ENCODE results near the gene ARHGAP31.
A peak's percentile ranks its signal among the peaks of the same experiment; 100 is the strongest.

The ARHGAP31 gene

DNA sequence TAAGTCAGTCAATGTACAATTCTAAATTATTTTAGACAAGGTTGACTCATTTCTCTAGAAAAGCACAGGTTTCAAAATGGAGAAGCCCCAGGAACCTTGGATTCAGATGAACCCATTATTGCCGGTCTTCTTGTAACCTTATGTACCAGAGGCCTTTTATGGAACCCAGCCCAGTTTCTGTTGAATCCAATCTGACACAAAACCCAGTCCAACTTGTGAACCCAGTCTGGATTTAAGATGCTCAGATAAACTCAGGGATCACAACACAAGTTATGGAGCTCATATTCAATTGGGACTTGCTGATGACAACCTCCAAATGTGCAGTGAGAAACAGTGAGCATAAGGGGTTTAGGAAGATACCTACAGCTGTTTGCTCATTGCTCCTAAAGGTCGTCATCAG is 37.1 kb upstream of the ARHGAP31 start:
- Histone ChIP-seq H3K36me3 (ENCODE audit: control insufficient read depth, low read length) (no peaks in the 10 kb centered on the region), H3K4me3 (ENCODE audit: low read length) (no peak overlapping the region), H3K9me2 (replicated peaks; ENCODE audit: control insufficient read depth, low read length) (no peaks in the 10 kb centered on the region), H3K9me3 (ENCODE audit: control insufficient read depth, insufficient read depth, low read length) (no peaks in the 10 kb centered on the region), H3K79me2 (ENCODE audit: control insufficient read depth, low read length) (no peaks in the 10 kb centered on the region), H4K20me1 (ENCODE audit: control insufficient read depth, insufficient read depth, low read depth, low read length) (no peaks in the 10 kb centered on the region), H3F3A (ENCODE audit: control insufficient read depth, insufficient read depth) (no peaks in the 10 kb centered on the region), H3K27me3 (ENCODE audit: control insufficient read depth, low read length) (no peaks in the 10 kb centered on the region), H3K4me2 (ENCODE audit: low read length) (no peak overlapping the region), H3K27ac (ENCODE audit: low read depth, low read length) (no peak overlapping the region), H3K4me1 (ENCODE audit: control insufficient read depth, low read length) (peaks cover 17% of the 10 kb centered on the region)
- no peak for TF ChIP-seq EZH2phosphoT487 (IDR thresholded peaks at IDR 0.05; ENCODE audit: borderline replicate concordance, low read length)
- TF ChIP-seq, protein P1, sequence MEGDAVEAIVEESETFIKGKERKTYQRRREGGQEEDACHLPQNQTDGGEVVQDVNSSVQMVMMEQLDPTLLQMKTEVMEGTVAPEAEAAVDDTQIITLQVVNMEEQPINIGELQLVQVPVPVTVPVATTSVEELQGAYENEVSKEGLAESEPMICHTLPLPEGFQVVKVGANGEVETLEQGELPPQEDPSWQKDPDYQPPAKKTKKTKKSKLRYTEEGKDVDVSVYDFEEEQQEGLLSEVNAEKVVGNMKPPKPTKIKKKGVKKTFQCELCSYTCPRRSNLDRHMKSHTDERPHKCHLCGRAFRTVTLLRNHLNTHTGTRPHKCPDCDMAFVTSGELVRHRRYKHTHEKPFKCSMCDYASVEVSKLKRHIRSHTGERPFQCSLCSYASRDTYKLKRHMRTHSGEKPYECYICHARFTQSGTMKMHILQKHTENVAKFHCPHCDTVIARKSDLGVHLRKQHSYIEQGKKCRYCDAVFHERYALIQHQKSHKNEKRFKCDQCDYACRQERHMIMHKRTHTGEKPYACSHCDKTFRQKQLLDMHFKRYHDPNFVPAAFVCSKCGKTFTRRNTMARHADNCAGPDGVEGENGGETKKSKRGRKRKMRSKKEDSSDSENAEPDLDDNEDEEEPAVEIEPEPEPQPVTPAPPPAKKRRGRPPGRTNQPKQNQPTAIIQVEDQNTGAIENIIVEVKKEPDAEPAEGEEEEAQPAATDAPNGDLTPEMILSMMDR (IDR thresholded peaks at IDR 0.05; ENCODE audit: low read depth, low read length, poor library complexity, severe bottlenecking), result no peak

DNA sequence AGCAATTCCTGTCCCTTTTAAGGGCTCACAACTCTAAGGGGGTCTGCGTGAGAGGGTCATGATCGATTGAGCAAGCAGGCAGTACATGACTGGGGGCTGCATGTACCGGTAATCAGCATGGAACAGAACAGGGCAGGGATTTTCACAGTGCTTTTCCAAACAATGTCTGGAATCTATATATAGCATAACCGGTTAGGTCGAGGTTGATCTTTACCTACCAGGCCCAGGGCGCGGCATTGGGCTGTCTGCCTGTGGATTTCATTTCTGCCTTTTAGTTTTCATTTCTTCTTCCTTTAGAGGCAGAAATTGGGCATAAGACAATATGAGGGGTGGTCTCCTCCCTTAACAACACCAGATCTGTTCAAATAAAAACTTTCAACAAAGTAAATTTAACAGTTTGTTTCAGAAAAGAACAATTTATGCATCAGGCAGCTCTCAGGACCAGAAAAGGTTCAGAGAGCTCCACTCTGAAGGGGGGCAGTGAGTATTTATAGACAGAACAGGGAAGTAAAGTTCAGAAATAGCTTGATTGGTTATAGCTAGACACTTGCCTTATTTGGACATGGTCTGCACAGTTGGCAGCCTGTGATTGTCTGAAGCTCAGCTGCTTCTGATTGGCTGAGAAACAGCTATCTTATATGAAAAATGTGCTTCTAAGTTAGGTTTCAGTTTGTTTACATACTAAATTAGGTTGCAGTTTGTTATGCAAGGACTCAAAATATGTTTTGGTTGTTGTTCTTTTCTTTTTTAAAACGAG is 36.4 kb upstream of the ARHGAP31 start:
- Histone ChIP-seq H3K4me3 (ENCODE audit: low read length) (peak overlapping the region; percentile 28; the same call in 1 of the 2 replicates), H3K27ac (ENCODE audit: low read depth, low read length) (no peak overlapping the region), H3K36me3 (ENCODE audit: control insufficient read depth, low read length) (no peaks in the 10 kb centered on the region), H3K27me3 (ENCODE audit: control insufficient read depth, low read length) (no peaks in the 10 kb centered on the region), H3K9me2 (replicated peaks; ENCODE audit: control insufficient read depth, low read length) (no peaks in the 10 kb centered on the region), H3K9me3 (ENCODE audit: control insufficient read depth, insufficient read depth, low read length) (no peaks in the 10 kb centered on the region), H3K4me2 (ENCODE audit: low read length) (0 out of 2 replicates have a peak overlapping the region, but pooled peaks have one; percentile 17), H3K4me1 (ENCODE audit: control insufficient read depth, low read length) (peaks cover 17% of the 10 kb centered on the region), H3F3A (ENCODE audit: control insufficient read depth, insufficient read depth) (no peaks in the 10 kb centered on the region), H4K20me1 (ENCODE audit: control insufficient read depth, insufficient read depth, low read depth, low read length) (no peaks in the 10 kb centered on the region), H3K79me2 (ENCODE audit: control insufficient read depth, low read length) (no peaks in the 10 kb centered on the region)
- TF ChIP-seq, protein P1 (IDR thresholded peaks at IDR 0.05; ENCODE audit: low read depth, low read length, poor library complexity, severe bottlenecking), result no peak

GRCh38 chr3:119258915-119259314 is 35.3 kb upstream of the ARHGAP31 start:
- H3K4me2 ChIP-seq (ENCODE audit: low read length), result peak overlapping the region; percentile 20
- no peak overlapping the region for H3K27ac ChIP-seq (ENCODE audit: low read depth, low read length)
- peaks cover 17% of the 10 kb centered on the region for H3K4me1 ChIP-seq (ENCODE audit: control insufficient read depth, low read length)
- H3K27me3 ChIP-seq (ENCODE audit: control insufficient read depth, low read length), result no peaks in the 10 kb centered on the region
- no peaks in the 10 kb centered on the region for H3K9me2 ChIP-seq (replicated peaks; ENCODE audit: control insufficient read depth, low read length)
- no peaks in the 10 kb centered on the region for H3F3A ChIP-seq (ENCODE audit: control insufficient read depth, insufficient read depth)
- no peak for TF ChIP-seq EZH2phosphoT487 (IDR thresholded peaks at IDR 0.05; ENCODE audit: borderline replicate concordance, low read length)
- TF ChIP-seq, protein P1 (IDR thresholded peaks at IDR 0.05; ENCODE audit: low read depth, low read length, poor library complexity, severe bottlenecking), result no peak
- H4K20me1 ChIP-seq (ENCODE audit: control insufficient read depth, insufficient read depth, low read depth, low read length), result no peaks in the 10 kb centered on the region
- no peaks in the 10 kb centered on the region for H3K9me3 ChIP-seq (ENCODE audit: control insufficient read depth, insufficient read depth, low read length)
- no peak overlapping the region for H3K4me3 ChIP-seq (ENCODE audit: low read length)
- no peaks in the 10 kb centered on the region for H3K79me2 ChIP-seq (ENCODE audit: control insufficient read depth, low read length)
- no peaks in the 10 kb centered on the region for H3K36me3 ChIP-seq (ENCODE audit: control insufficient read depth, low read length)
